ENCODE measurements around the gene HEXIM2.

Gene HEXIM2

GRCh38 chr17:45190503-45191255, 29.0 kb downstream of the HEXIM2 start:
- H3K27me3 ChIP-seq (ENCODE audit: control insufficient read depth, insufficient read depth, low read length) = no peaks in the 10 kb centered on the region
- H3K27ac ChIP-seq = no peak overlapping the region
- H3K4me2 ChIP-seq (ENCODE audit: low read length) = no peak overlapping the region
- no peak for TF ChIP-seq CTCF (IDR thresholded peaks at IDR 0.05)
- no peaks in the 10 kb centered on the region for H3K79me2 ChIP-seq
- H3K4me1 ChIP-seq = no peaks in the 10 kb centered on the region
- H2AFZ ChIP-seq = no peak overlapping the region
- no peak overlapping the region for H3K4me3 ChIP-seq (ENCODE audit: low read depth, low read length)
- no peaks in the 10 kb centered on the region for H3K9me3 ChIP-seq (ENCODE audit: control insufficient read depth, low read length)
- no peak overlapping the region for H3K9ac ChIP-seq
- no peaks in the 10 kb centered on the region for H3K36me3 ChIP-seq (ENCODE audit: control insufficient read depth, insufficient read depth, low read length)

- Histone ChIP-seq H3K79me2 (no peaks in the 10 kb centered on the region), H3K9ac (no peak overlapping the region), H3K4me3 (ENCODE audit: low read depth, low read length) (no peak overlapping the region), H2AFZ (no peak overlapping the region), H3K27ac (no peak overlapping the region), H3K4me1 (peaks cover 6% of the 10 kb centered on the region), H3K4me2 (ENCODE audit: low read length) (no peak overlapping the region), H3K27me3 (ENCODE audit: control insufficient read depth, insufficient read depth, low read length) (no peaks in the 10 kb centered on the region), H3K9me3 (ENCODE audit: control insufficient read depth, low read length) (no peaks in the 10 kb centered on the region), H3K36me3 (ENCODE audit: control insufficient read depth, insufficient read depth, low read length) (no peaks in the 10 kb centered on the region)
- TF ChIP-seq CTCF (IDR thresholded peaks at IDR 0.05) = no peak
Observed at GRCh38 chr17:45195424-45195823, 33.7 kb downstream of the HEXIM2 start.

- no peak overlapping the region for H3K4me2 ChIP-seq (ENCODE audit: low read length)
- H3K27me3 ChIP-seq (ENCODE audit: control insufficient read depth, insufficient read depth, low read length) = no peaks in the 10 kb centered on the region
- H3K9ac ChIP-seq = no peak overlapping the region
- no peaks in the 10 kb centered on the region for H3K9me3 ChIP-seq (ENCODE audit: control insufficient read depth, low read length)
- no peaks in the 10 kb centered on the region for H3K79me2 ChIP-seq
- H3K36me3 ChIP-seq (ENCODE audit: control insufficient read depth, insufficient read depth, low read length) = no peaks in the 10 kb centered on the region
- H3K4me1 ChIP-seq = peaks cover 6% of the 10 kb centered on the region
- H3K4me3 ChIP-seq (ENCODE audit: low read depth, low read length) = no peak overlapping the region
- no peak for TF ChIP-seq CTCF (IDR thresholded peaks at IDR 0.05)
- H2AFZ ChIP-seq = peak overlapping the region; percentile 83
- H3K27ac ChIP-seq = no peak overlapping the region
Observed at GRCh38 chr17:45197108-45197507, 35.4 kb downstream of the HEXIM2 start.

GRCh38 chr17:45197555-45198334, 36.1 kb downstream of the HEXIM2 start:
- Histone ChIP-seq H3K27me3 (ENCODE audit: control insufficient read depth, insufficient read depth, low read length) (no peaks in the 10 kb centered on the region), H2AFZ (peak overlapping the region; percentile 83), H3K27ac (no peak overlapping the region), H3K9ac (no peak overlapping the region), H3K9me3 (ENCODE audit: control insufficient read depth, low read length) (no peaks in the 10 kb centered on the region), H3K79me2 (no peaks in the 10 kb centered on the region), H3K4me2 (ENCODE audit: low read length) (peak overlapping the region; percentile 29), H3K4me1 (peaks cover 6% of the 10 kb centered on the region), H3K4me3 (ENCODE audit: low read depth, low read length) (peak overlapping the region; percentile 0), H3K36me3 (ENCODE audit: control insufficient read depth, insufficient read depth, low read length) (no peaks in the 10 kb centered on the region)
- TF ChIP-seq CTCF (IDR thresholded peaks at IDR 0.05) = peak; percentile 100

Data from parathyroid adenoma (tissue), 2 donors.